ENCODE data around the gene TIE1.

The TIE1 gene

DNA sequence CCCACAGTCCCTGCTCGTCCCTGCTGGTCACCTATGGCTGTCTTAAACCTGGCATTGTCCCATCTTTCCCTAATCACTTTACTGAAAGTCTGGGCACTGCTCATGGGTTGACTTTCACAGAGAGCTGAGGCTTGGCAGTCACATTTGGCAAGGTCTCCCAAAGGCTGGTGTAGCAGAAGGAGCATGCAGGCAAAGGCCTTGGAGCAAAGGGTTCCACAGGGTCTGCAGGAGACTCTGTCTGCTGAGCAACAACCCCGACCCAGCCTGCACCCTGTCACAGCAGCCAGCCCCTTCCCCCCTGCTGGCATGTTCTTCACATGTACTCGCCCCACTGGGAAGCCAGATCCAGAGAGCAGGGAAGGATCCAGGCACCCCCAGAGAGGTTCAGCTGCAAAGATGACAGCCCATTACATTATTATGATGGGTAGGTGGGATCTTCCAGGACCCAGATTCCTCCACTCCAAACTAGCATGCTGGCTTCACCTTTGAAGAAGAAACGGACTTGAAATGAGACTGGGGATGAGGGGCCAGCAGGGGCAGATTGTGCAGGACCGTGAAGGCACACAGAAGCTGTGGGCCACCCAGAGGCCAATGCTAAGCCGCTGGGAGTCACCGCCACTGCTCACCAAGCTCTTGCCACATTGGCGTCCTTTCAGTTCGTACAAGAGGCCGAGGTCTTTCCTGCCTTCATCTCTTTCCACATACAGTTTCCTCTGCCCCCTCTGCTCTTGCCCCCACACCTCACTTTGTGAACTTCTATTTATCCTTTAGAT is 45.2 kb upstream of the TIE1 start:
- no peaks in the 10 kb centered on the region for H3K27me3 ChIP-seq (ENCODE audit: control insufficient read depth, insufficient read depth, low read length)
- H3K4me1 ChIP-seq: no peaks in the 10 kb centered on the region
- H3K9me3 ChIP-seq (ENCODE audit: control insufficient read depth, low read length): no peaks in the 10 kb centered on the region
- H2AFZ ChIP-seq: no peak overlapping the region
- H3K4me2 ChIP-seq (ENCODE audit: low read length): no peak overlapping the region
- H3K4me3 ChIP-seq (ENCODE audit: low read depth, low read length): no peak overlapping the region
- H3K9ac ChIP-seq: no peak overlapping the region
- TF ChIP-seq, protein P1, sequence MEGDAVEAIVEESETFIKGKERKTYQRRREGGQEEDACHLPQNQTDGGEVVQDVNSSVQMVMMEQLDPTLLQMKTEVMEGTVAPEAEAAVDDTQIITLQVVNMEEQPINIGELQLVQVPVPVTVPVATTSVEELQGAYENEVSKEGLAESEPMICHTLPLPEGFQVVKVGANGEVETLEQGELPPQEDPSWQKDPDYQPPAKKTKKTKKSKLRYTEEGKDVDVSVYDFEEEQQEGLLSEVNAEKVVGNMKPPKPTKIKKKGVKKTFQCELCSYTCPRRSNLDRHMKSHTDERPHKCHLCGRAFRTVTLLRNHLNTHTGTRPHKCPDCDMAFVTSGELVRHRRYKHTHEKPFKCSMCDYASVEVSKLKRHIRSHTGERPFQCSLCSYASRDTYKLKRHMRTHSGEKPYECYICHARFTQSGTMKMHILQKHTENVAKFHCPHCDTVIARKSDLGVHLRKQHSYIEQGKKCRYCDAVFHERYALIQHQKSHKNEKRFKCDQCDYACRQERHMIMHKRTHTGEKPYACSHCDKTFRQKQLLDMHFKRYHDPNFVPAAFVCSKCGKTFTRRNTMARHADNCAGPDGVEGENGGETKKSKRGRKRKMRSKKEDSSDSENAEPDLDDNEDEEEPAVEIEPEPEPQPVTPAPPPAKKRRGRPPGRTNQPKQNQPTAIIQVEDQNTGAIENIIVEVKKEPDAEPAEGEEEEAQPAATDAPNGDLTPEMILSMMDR (IDR thresholded peaks at IDR 0.05): no peak
- no peaks in the 10 kb centered on the region for H3K36me3 ChIP-seq (ENCODE audit: control insufficient read depth, insufficient read depth, low read length)
- no peaks in the 10 kb centered on the region for H3K79me2 ChIP-seq
- H3K27ac ChIP-seq: no peak overlapping the region

DNA sequence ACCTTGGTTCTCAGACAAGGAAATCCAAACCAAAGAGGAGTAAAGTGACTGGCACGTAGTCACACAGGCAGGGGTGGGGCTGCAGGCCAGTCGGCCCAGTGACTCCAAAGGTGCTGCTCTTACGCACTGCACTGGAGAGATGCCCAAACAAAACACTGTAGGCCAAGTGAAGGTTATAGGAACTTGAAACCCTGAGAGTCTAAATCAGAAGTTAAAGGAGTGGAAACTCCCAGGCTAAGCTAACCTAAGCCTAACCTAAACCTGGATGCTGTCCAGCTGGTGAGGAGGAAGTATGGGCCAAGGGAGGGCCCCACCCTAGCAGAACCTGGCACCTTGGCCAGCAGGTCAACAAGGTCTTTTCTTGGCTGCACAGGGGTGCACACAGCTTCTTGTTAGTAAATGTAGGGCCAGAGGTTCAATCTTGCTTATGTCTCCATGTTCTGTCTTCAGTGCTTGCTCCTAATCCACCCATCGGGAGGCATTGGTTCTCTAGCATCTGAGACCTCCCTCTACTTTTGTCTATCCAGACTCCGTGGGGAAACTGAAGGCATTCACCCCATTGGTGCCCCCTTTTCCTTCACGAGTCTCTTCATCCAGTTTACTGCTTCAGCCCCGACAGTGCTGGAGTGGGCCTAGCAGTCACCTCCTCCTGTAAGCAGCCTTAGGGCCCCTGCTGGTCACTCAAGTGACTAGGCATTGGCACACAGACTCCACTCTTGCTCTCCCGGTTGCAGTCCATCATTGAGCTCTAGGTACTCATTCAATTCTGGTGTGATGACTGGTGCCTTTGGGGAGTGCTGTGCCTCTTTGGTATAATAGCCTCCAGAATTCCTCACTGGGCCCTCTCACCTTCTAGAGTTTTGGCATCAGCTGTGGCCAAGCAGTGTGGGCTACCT is 43.9 kb upstream of the TIE1 start:
- no peak overlapping the region for H3K9ac ChIP-seq
- H3K4me1 ChIP-seq: no peaks in the 10 kb centered on the region
- no peak overlapping the region for H2AFZ ChIP-seq
- H3K36me3 ChIP-seq (ENCODE audit: control insufficient read depth, insufficient read depth, low read length): no peaks in the 10 kb centered on the region
- H3K4me2 ChIP-seq (ENCODE audit: low read length): no peak overlapping the region
- no peaks in the 10 kb centered on the region for H3K79me2 ChIP-seq
- no peaks in the 10 kb centered on the region for H3K27me3 ChIP-seq (ENCODE audit: control insufficient read depth, insufficient read depth, low read length)
- H3K9me3 ChIP-seq (ENCODE audit: control insufficient read depth, low read length): no peaks in the 10 kb centered on the region
- no peak overlapping the region for H3K4me3 ChIP-seq (ENCODE audit: low read depth, low read length)
- TF ChIP-seq, protein P1 (IDR thresholded peaks at IDR 0.05): no peak
- H3K27ac ChIP-seq: no peak overlapping the region

GRCh38 chr1:43258370-43258769 is 42.4 kb upstream of the TIE1 start:
- H3K4me3 ChIP-seq (ENCODE audit: low read depth, low read length): no peak overlapping the region
- H3K9me3 ChIP-seq (ENCODE audit: control insufficient read depth, low read length): no peaks in the 10 kb centered on the region
- H3K79me2 ChIP-seq: no peaks in the 10 kb centered on the region
- no peaks in the 10 kb centered on the region for H3K4me1 ChIP-seq
- TF ChIP-seq, protein P1 (IDR thresholded peaks at IDR 0.05): no peak
- no peaks in the 10 kb centered on the region for H3K36me3 ChIP-seq (ENCODE audit: control insufficient read depth, insufficient read depth, low read length)
- no peak overlapping the region for H2AFZ ChIP-seq
- H3K27ac ChIP-seq: no peak overlapping the region
- H3K9ac ChIP-seq: no peak overlapping the region
- H3K4me2 ChIP-seq (ENCODE audit: low read length): no peak overlapping the region
- no peaks in the 10 kb centered on the region for H3K27me3 ChIP-seq (ENCODE audit: control insufficient read depth, insufficient read depth, low read length)

DNA sequence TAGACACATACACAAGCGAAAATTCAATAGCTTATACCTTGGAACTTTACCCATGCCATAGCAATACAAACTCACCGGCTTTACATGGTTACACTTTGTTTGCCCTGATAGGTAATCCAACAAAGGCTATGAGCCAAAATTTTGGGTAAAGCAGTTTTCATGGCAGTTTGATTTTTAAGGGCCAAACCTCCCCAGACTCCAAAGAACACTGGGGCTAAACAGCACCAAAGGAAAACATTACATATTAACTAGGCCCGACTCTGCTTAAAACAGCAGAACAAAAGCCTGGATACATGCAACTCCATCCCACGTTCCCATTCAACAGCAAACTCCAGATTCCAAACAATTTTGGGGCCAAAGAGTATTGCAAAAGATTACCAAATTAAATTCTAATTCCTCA is 35.4 kb upstream of the TIE1 start:
- H2AFZ ChIP-seq: no peak overlapping the region
- H3K27me3 ChIP-seq (ENCODE audit: control insufficient read depth, insufficient read depth, low read length): no peaks in the 10 kb centered on the region
- H3K4me2 ChIP-seq (ENCODE audit: low read length): no peak overlapping the region
- H3K27ac ChIP-seq: no peak overlapping the region
- H3K79me2 ChIP-seq: no peaks in the 10 kb centered on the region
- TF ChIP-seq, protein P1 (IDR thresholded peaks at IDR 0.05): no peak
- no peaks in the 10 kb centered on the region for H3K9me3 ChIP-seq (ENCODE audit: control insufficient read depth, low read length)
- no peak overlapping the region for H3K9ac ChIP-seq
- H3K4me1 ChIP-seq: no peaks in the 10 kb centered on the region
- H3K36me3 ChIP-seq (ENCODE audit: control insufficient read depth, insufficient read depth, low read length): no peaks in the 10 kb centered on the region
- no peak overlapping the region for H3K4me3 ChIP-seq (ENCODE audit: low read depth, low read length)

Data from parathyroid adenoma (tissue), 2 donors.